Thoracic aorta (tissue), 2 donors: ENCODE results near the gene RPL28. TPM values are rescaled to one million over a fixed set of nuclear protein-coding genes. Genes with fewer than 3 reads are reported as not detected.

Experiments
- ATAC-seq: fragments of 150-250 bp; one replicate; pipeline ENCODE4 v1.8.0; 2017; ENCODE audit warnings: low read depth; ENCODE audit not compliant: insufficient number of reproducible peaks, low FRiP score
- DNase-seq: peaks from one replicate; pipeline ENCODE4 v3.0.0-alpha.2; 2020; ENCODE audit warnings: low spot score
- H3K27ac ChIP-seq, 2 donors: fragments of 200-600 bp; sonication (generic); 1 replicate in 1 of 2; 2 replicates in 1 of 2; pipeline ENCODE4 v1.5.1; 2016; ENCODE audit warnings: mild to moderate bottlenecking in 2 of 2, moderate library complexity in 2 of 2
- H3K27me3 ChIP-seq: fragments of 200-600 bp; sonication (generic); replicated peaks from 2 replicates; pipeline ENCODE4 v1.6.0; 2016; ENCODE audit warnings: mild to moderate bottlenecking; ENCODE audit not compliant: insufficient read depth
- H3K36me3 ChIP-seq: fragments of 200-600 bp; sonication (generic); one replicate; pipeline ENCODE4 v1.5.1; 2016
- H3K4me1 ChIP-seq, 2 donors: fragments of 200-600 bp; sonication (generic); 1 replicate in 1 of 2; 2 replicates in 1 of 2; pipeline versions ENCODE4 v1.5.1 to v1.6.0; 2016; ENCODE audit warnings: low read depth in 2 of 2, mild to moderate bottlenecking in 1 of 2; ENCODE audit not compliant: control insufficient read depth in 1 of 2
- H3K4me3 ChIP-seq: fragments of 200-600 bp; sonication (generic); 2 replicates; pipeline ENCODE4 v1.5.1; 2016; ENCODE audit warnings: mild to moderate bottlenecking
- H3K9me3 ChIP-seq: fragments of 200-600 bp; sonication (generic); 2 replicates; pipeline ENCODE4 v1.5.1; 2016
- total RNA-seq, 2 donors: library from RNA; depleted of rRNA; stranded (reverse); fragments of >200 nt; gene quantifications; one replicate each; pipeline versions ENCODE4 v1.1.0 to v1.2.3, GENCODE V29; 2016
- TF ChIP-seq, protein P1 (sequence below): fragments of 200-600 bp; sonication (generic); IDR thresholded peaks from one replicate; pipeline ENCODE4 v1.5.1; 2019; ENCODE audit warnings: antibody characterized with exemption

Gene RPL28
- total RNA-seq, 2 donors from 2014 or later = 175 to 274 TPM

DNA sequence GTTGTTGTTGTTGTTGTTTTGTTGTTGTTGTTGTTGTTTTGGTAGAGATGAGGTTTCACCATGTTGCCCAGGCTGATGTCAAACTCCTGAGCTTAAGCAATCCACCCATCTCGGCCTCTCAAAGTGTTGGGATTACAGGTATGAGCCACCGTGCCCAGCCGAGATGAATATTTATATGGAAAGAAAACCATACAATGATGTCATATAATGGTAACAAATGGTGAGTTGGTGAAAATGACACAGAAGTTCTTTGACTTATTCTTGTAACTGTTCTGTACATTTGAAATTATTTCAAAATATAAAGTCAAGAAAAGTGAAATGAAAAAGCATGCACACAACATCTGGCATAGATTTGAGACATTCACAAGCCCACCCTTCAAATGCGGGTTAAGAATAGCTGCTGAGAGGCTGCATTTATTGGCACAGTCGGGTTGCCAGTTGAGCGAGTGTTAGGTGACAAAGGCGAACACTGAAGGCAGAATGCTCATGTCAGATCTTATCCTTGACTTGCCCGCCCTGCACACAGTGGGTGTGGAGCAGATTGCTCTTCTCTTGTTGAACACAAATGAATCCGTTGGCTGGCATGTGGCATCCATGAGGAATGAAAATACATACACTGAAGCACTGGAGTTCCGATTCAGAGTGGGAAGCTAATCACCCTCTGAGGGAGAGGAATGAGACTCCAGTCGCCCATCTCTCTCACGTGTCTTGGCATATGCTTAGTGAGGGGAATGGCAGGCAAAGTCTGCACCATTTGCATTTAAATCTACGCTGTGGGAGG, 37.7 kb downstream of the RPL28 start:
- DNase-seq = no peak
- H3K27ac ChIP-seq = no peak overlapping the region
- no peaks in the 10 kb centered on the region for H3K4me1 ChIP-seq
- no peaks in the 10 kb centered on the region for H3K27me3 ChIP-seq
- no peaks in the 10 kb centered on the region for H3K9me3 ChIP-seq
- TF ChIP-seq, protein P1, sequence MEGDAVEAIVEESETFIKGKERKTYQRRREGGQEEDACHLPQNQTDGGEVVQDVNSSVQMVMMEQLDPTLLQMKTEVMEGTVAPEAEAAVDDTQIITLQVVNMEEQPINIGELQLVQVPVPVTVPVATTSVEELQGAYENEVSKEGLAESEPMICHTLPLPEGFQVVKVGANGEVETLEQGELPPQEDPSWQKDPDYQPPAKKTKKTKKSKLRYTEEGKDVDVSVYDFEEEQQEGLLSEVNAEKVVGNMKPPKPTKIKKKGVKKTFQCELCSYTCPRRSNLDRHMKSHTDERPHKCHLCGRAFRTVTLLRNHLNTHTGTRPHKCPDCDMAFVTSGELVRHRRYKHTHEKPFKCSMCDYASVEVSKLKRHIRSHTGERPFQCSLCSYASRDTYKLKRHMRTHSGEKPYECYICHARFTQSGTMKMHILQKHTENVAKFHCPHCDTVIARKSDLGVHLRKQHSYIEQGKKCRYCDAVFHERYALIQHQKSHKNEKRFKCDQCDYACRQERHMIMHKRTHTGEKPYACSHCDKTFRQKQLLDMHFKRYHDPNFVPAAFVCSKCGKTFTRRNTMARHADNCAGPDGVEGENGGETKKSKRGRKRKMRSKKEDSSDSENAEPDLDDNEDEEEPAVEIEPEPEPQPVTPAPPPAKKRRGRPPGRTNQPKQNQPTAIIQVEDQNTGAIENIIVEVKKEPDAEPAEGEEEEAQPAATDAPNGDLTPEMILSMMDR = no peak
- ATAC-seq = no peak
- no peak overlapping the region for H3K4me3 ChIP-seq
- no peaks in the 10 kb centered on the region for H3K36me3 ChIP-seq

DNA sequence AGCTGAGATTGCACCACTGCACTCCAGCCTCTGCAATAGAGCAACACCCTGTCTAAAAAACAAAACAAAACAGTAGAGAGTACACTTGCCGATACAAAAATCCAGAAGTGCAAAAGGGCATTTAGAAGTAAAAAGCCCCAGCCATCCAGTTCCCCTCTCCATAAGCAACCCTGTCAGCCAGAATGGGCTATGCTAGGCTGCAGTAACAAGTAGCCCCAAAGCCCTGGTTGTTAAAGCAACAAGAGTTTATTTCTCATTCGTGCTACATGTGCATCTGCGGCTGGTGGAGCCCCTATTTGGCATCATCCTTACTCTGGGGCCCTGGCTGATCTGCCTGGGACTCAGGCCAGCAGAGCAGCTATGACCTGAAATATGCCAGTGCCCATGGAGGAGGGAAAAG, 38.8 kb downstream of the RPL28 start:
- H3K4me1 ChIP-seq = no peaks in the 10 kb centered on the region
- H3K4me3 ChIP-seq = no peak overlapping the region
- H3K27ac ChIP-seq = no peak overlapping the region
- DNase-seq (no peak), ATAC-seq (no peak)
- no peaks in the 10 kb centered on the region for H3K9me3 ChIP-seq
- TF ChIP-seq, protein P1 = no peak
- no peaks in the 10 kb centered on the region for H3K27me3 ChIP-seq
- H3K36me3 ChIP-seq = no peaks in the 10 kb centered on the region

DNA sequence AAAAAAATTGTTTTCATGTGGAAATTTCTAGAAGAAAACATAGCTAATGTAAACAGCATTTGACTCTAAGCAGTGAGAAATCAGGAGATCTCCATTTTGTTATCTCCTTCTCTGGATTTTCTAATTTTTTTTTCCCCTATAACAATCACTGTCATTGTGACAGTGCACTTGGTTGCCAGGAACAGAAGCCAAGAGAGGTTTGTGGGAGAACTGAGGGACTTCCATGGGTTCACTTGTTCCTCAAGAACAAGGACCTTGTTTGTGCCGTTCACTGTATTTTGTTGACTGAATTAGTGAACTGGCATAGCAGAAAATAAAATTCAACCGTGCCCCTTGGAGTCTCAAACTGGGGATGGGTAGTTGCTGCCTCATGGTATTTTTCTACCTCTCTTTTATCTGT, 40.3 kb downstream of the RPL28 start:
- TF ChIP-seq, protein P1 = no peak
- H3K4me1 ChIP-seq = no peaks in the 10 kb centered on the region
- no peaks in the 10 kb centered on the region for H3K27me3 ChIP-seq
- H3K27ac ChIP-seq = no peak overlapping the region
- H3K36me3 ChIP-seq = no peaks in the 10 kb centered on the region
- DNase-seq = no peak
- no peak overlapping the region for H3K4me3 ChIP-seq
- no peaks in the 10 kb centered on the region for H3K9me3 ChIP-seq
- ATAC-seq = no peak

DNA sequence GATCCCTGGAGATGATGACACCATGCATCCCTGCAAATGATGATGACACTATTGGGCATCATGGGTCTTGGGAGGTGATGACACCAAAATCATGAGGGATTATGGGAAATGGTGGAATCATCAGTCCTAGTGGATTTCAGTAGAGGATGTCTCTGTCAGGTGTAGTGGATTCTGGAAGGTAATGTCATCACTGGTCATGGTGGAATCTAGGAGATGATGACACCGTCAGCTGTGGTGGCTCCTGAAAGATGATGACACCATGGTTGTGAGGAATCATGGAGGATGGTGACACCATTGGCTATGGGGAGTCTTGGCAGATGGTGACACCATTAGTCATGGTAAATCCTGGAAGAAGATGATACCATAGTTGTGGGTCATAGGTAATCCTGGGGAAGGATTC, 45.5 kb downstream of the RPL28 start:
- Histone ChIP-seq H3K9me3 (no peaks in the 10 kb centered on the region), H3K36me3 (no peaks in the 10 kb centered on the region), H3K27me3 (peaks cover 7% of the 10 kb centered on the region), H3K27ac (no peak overlapping the region), H3K4me3 (no peak overlapping the region), H3K4me1 (no peaks in the 10 kb centered on the region)
- DNase-seq (no peak), ATAC-seq (no peak)
- TF ChIP-seq, protein P1 = no peak

DNA sequence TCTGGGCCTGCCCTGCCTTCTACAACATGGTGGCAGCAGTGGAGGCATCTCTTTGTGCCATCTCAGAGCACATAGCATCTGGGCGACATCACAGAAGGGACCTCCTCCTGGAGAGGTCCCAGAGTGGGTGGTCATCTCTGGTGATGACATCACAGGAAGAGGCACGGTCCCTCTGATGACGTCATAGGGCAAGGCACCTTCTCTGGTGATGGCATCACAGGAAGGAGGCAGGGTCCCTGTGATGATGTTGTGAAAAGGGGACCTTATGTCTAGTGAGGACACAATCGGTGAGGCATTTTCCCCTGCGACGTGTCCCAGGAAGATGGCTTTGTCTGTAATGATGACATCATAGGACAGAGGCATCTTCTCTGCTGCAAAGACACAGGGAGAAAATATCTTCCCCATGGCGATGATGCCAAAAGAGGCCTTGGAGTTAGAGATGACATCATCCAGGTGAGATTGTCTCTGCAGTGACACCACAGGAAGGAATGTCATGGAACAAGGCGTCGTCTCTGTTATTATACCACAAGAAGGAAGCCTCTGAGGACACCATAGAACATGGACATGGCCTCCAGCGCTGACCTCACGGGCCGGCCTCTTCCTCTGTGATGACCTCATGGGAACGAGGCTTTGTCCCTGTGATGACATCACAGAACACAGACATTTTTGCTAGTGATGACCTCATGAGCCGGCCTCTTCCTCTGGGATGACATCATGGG, 46.7 kb downstream of the RPL28 start:
- peaks cover 7% of the 10 kb centered on the region for H3K27me3 ChIP-seq
- no peak overlapping the region for H3K27ac ChIP-seq
- no peaks in the 10 kb centered on the region for H3K36me3 ChIP-seq
- H3K9me3 ChIP-seq = no peaks in the 10 kb centered on the region
- no peak overlapping the region for H3K4me3 ChIP-seq
- TF ChIP-seq, protein P1 = no peak
- ATAC-seq (no peak), DNase-seq (no peak)
- no peaks in the 10 kb centered on the region for H3K4me1 ChIP-seq
